ENCODE results near the gene KRTAP4-4.
"Not testable (repeated sequence)": the region's sequence is repeated elsewhere in the genome, so short reads cannot be mapped to it uniquely, and the experiment has no call there.

Gene KRTAP4-4

DNA sequence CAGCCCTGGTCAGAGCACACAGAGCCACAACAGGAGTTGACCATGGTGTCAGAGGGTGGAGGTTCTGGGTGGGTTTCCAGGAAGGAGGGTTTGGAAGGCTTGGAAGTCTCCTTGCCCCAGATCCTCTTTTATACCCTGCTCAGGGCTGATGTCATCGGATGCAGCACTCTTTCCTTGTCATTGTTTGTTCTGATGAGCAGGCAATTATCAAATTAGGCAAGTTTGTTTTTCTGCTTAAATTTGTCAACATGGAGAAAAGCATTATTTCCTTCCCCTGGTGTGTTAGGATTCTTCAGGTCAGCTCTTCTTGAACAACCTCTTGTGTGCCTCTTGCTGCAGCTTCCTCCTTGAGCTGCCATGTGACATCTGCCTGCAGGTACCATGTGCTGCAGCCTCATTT lies at the start of gene KRTAP4-4:
Gene KRTAP4-4 (minus strand): TSS at position 101 of the 400 bp plus-strand sequence. CDS start 57 bp downstream, at position 44.
- in situ Hi-C loops (cut with HindIII; ENCODE audit: low sequenced_read_pairs) = no loop called here

DNA sequence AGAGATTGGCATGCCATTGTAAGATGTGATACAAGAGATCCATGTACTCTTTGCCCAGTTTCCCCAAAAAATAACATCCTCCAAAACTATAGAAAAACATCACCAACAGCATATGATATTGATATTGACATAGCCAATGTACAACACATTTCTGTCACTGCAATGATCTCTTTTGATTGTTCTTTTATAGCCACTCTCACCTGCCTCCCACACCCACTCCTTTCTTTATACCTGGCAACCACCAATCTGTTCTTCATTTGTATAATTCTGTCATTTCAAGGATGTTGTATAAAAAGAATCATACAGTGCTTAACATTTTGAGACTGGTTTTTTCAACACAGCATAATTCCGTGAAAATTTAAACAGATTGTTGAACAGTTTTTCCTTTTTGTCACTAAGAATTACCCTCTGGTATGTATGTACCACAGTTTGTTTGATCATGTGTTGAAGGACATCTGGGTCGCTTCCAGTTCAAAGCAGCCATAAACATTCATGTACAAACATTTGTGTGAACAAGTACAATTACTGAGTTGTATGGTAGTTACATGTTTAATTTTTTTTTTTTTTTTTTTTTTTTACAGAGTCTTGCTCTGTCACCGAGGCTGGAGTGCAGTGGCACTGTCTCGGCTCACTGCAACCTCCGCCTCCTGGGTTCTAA lies 39.0 kb upstream of the KRTAP4-4 start:
- in situ Hi-C loops (cut with HindIII; ENCODE audit: low sequenced_read_pairs) = no loop called here

DNA sequence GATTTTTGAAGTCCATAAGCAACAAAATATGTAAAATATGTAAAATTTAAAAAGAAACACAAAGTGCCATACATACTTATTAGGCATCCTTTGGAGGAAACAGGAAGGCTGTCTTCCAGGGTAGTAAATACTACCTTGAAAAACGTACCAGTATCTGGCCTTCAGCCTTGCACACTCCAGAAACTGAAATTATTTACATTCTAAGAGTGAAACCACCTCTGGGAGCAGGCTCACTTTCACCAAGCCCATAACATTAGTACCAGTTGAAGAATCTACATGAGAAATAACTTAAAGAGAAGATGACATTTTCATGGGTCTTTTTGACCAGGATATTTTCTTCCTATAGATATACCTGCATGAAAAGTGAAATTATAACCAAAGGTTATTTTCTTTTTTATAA lies 35.5 kb upstream of the KRTAP4-4 start:
- in situ Hi-C loops (cut with HindIII; ENCODE audit: low sequenced_read_pairs) = no loop called here

DNA sequence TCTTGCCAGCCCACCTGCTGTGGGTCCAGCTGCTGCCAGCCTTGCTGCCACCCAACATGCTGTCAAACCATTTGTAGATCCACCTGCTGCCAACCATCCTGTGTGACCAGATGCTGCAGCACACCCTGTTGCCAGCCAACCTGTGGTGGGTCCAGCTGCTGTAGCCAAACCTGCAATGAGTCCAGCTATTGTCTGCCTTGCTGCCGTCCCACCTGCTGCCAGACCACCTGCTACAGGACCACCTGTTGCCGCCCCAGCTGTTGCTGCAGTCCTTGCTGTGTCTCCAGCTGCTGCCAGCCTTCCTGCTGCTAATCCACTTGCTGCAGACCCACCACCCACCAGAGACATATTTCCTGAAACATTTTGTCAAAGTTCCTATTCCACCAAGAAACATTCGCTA lies 29.8 kb upstream of the KRTAP4-4 start:
- in situ Hi-C loops (cut with HindIII; ENCODE audit: low sequenced_read_pairs) = no loop called here

DNA sequence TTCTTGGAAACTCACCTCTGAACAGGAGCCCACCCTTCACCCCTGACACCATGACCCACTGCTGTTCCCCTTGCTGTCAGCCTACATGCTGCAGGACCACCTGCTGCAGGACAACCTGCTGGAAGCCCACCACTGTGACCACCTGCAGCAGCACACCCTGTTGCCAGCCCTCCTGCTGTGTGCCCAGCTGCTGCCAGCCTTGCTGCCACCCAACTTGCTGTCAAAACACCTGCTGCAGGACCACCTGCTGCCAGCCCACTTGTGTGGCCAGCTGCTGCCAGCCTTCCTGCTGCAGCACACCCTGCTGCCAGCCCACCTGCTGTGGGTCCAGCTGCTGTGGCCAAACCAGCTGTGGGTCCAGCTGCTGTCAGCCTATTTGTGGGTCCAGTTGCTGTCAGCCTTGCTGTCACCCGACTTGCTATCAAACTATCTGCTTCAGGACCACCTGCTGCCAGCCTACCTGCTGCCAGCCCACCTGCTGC lies 29.3 kb upstream of the KRTAP4-4 start, which contains the start of gene KRTAP9-1:
Gene KRTAP9-1 (plus strand): TSS at position 51 of the 482 bp plus-strand sequence. CDS start 0 bp downstream, at position 51.
- in situ Hi-C loops (cut with HindIII; ENCODE audit: low sequenced_read_pairs) = not testable (repeated sequence)

DNA sequence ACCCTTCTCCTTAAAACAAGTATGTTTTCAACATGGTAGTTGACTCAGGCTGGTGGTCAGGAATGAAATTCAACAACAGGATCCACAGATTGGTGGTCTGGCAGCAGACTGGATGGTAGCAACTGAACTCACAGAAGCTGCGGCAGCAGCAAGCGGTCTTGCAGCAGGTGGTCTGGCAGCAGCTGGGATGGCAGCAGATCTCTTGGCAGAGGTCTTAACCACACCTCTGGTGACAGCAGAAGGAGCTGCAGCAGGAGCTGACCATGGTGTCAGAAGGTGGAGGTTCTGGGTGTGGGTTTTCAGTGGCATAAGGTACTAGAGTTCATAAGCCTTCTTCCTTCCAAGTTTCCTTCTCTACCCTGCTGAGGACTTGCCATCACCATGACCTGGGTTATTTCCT lies 26.3 kb upstream of the KRTAP4-4 start:
- in situ Hi-C loops (cut with HindIII; ENCODE audit: low sequenced_read_pairs) = no loop called here

DNA sequence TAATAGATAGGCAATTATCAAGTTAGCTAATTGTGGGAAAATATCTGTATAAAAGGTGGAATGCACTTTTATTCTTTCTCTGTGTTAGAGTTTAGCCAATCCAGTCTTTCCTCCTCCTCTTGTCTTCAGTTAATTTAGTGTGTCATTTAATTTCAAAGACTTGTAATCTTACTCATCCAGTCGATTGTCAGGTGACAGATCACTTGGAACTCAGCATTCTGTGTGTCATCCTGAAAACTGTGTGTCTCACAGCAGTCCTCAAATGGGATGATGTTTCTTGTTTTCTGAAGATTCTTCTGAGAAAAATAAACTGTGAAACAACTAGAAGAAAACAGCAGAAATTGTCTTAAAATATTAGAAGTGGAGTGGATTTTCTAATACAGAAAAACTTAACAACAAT lies 24.5 kb upstream of the KRTAP4-4 start:
- in situ Hi-C loops (cut with HindIII; ENCODE audit: low sequenced_read_pairs) = no loop called here

DNA sequence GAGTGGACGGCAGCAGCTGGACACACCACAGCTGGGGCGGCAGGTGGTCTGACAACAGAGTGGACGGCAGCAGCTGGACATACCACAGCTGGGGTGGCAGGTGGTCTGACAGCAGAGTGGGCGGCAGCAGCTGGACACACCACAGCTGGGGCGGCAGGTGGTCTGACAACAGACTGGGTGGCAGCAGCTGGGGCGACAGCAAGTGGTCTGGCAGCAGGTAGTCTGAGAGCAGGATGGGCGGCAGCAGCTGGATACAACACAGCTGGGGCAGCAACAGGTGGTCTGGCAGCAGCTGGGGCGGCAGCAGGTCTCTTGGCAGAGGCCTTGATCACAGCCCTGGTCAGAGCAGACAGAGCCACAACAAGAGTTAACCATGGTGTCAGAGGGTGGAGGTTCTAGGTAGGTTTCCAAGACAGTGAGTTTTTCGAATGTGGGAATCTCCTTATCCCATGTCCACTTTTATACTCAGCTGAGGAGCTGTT lies 24.0 kb upstream of the KRTAP4-4 start, which contains the start of gene KRTAP4-1:
Gene KRTAP4-1 (minus strand): TSS at position 432 of the 482 bp plus-strand sequence. CDS start 57 bp downstream, at position 375.
- in situ Hi-C loops (cut with HindIII; ENCODE audit: low sequenced_read_pairs) = no loop called here

DNA sequence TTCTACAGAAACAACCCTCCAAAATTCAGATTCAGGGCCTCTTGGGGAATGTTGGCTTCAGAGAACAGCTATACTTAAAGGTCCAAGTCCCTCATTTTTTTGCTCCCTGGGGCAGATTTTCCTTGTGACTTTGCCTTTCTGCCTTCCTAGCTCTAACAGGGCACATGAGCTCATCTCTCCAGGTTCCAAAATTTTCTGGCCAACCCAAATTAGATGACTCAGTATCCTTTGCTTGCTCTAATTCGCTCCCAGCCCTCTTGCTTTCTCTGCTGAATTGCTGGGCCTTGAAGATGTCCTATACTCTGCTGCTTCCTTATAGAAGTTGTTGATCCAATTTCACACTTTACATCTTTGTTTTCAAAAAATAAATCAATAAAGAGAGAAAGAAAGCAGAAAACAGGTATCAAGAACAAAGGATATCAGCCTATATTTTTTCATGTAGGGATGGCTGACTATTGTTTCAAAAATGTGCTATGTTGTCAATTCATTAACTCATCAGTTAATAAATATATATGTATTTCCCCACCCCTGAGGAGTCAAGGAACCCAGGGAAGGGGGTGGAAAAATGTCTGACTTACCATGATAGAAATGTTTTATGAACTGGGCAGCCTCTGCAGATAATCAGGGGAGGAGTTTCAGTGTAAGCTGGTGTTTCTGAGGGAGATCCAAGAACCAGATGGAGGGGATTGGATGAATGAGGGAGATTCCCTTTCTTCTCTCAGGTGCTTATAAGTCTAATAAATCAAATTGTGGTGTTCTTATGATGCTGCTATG lies 18.5 kb upstream of the KRTAP4-4 start:
- in situ Hi-C loops (cut with HindIII; ENCODE audit: low sequenced_read_pairs) = no loop called here

DNA sequence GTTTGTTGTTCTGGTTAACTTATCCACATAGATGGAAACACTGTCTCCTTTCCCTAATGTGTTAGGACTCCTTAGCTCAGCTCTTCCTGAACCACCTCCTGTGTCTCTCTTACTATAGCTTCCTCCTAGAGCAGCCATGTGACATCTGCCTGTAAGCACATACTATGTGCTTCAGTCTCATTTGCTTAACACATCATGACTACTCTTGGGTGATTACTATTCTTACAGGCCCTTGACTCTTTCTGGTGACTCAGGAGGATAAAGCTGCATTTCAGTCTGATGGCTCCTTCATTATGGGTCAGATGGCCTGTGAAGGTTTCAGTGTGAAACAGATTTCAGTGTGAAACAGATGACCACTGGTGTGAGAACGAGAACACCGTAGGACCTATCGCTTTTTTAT lies 17.8 kb upstream of the KRTAP4-4 start:
- in situ Hi-C loops (cut with HindIII; ENCODE audit: low sequenced_read_pairs) = no loop called here

DNA sequence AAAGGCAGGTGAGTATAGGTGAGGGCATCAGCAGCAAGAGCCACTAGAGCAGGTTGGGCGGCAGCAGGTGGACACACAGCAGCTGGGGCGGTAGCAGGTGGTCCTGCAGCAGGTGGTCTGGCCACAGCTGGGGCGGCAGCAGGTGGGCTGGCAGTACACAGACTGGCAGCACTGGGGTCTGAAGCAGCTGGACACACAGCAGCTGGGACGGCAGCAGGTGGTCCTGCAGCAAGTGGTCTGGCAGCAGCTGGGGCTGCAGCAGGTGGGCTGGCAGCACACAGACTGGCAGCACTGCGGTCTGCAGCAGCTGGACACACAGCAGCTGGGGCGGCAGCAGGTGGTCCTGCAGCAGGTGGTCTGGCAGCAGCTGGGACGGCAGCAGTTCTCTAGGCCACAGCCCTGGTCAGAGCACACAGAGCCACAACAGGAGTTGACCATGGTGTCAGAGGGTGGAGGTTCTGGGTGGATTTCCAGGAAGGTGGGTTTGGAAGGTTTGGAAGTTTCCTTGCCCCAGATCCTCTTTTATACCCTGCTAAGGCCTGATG lies 17.3 kb upstream of the KRTAP4-4 start, which contains the start of gene KRTAP4-2:
Gene KRTAP4-2 (minus strand): TSS at position 495 of the 545 bp plus-strand sequence. CDS start 57 bp downstream, at position 438.
- in situ Hi-C loops (cut with HindIII; ENCODE audit: low sequenced_read_pairs) = no loop called here

DNA sequence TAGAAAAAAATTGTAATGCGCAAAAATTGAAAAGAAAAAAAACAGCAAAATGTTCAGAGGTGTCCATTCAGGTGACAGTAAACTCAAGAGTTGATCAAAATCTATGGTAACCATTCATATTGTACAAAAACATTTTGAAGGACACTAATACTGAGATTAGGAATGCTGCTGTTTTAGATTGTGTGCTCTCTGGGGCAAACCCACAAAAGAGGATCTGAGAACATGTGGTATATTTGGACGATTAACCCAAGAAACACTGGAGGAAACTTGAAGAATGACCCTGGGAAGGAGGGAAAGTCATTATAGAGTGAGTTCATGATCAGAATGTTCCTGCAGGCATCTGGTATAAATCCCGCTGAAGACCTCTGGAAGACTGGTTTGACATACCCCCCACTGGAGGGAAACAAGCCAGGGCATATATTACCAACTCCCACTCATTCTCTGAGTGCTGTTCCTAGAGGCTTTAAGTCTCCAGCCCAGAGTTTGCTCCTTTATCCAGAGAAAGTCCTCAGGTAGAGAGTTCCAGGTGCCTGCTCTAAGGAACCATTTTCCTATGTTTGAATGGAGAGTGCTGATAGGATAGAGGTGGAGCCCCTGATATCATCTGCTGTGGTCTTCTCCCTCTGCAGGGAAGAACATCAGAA lies 16.3 kb upstream of the KRTAP4-4 start:
- in situ Hi-C loops (cut with HindIII; ENCODE audit: low sequenced_read_pairs) = no loop called here

DNA sequence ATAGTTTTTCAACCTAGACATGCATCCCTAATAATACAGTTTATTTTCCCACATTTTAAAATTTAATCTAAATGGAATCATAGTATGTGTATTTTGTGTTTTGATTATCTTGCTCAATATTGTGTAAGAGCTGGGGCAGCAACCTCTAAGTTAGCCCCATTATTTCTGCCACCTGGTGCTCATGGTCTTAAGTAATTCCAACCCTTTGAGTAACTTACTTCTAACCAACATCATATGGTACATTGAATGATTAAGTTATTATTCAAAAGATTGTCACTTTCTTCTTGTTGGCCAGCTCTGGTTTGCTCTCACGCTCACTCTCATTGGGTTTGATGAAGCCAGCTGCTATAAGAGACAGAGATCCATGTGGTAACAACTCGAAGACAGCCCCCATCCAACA lies 11.3 kb upstream of the KRTAP4-4 start:
- in situ Hi-C loops (cut with HindIII; ENCODE audit: low sequenced_read_pairs) = no loop called here

DNA sequence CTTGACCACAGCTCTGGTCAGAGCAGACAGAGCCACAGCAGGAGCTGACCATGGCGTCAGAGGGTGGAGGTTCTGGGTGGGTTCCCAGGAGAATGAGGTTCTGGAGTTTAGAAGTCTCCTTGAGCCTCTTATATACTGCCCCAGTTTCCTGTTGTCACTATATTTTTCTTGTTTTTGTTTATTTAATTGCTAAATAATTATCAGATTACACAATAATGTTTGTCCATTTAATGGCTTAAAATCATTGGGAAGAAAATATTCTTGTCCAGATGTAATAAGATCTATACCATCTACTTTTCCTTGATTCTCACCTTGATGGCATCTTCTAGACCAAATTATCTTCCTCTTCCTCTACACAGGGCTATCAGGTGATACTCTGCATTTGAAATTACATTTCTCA lies 7.6 kb upstream of the KRTAP4-4 start, which contains the start of gene KRTAP4-3:
Gene KRTAP4-3 (minus strand): TSS at position 101 of the 400 bp plus-strand sequence. CDS start 49 bp downstream, at position 52.
- in situ Hi-C loops (cut with HindIII; ENCODE audit: low sequenced_read_pairs) = no loop called here

DNA sequence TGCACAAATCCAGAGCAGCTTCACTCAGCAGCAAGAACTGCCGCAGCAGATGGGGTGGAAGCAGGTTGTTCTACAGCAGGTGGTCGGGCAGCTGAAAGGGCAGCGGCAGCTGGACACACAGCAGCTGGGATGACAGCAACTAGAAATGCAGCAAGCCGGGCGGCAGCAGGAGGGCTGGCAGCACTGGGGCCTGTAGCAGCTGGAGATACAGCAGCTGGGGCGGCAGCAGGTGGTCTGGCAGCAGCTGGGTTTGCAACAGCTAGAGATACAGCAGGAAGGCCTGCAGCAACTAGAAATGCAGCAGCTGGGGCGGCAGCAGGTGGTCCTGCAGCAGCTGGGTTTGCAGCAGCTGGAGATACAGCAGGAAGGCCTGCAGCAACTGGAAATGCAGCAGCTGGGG lies 7.0 kb upstream of the KRTAP4-4 start:
- in situ Hi-C loops (cut with HindIII; ENCODE audit: low sequenced_read_pairs) = no loop called here

DNA sequence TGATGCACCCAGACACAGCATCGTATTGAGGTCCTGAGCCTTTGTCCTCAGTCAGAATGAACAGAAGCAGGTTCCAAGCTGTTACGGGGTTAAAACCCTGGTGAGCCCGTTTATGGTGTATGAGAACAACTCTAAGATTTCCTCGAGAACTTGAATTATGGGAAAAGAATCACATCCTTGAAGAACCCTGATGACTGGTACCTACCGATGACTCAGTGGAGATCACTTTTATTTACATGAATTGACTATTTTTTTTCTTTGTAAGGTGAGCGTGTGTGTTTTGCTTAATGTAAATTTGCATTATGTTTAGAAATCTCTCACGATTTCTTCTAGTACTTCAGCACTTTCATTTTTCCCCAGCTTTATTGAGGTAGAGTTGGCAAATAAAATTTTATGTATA lies 3.3 kb upstream of the KRTAP4-4 start:
- in situ Hi-C loops (cut with HindIII; ENCODE audit: low sequenced_read_pairs) = no loop called here

DNA sequence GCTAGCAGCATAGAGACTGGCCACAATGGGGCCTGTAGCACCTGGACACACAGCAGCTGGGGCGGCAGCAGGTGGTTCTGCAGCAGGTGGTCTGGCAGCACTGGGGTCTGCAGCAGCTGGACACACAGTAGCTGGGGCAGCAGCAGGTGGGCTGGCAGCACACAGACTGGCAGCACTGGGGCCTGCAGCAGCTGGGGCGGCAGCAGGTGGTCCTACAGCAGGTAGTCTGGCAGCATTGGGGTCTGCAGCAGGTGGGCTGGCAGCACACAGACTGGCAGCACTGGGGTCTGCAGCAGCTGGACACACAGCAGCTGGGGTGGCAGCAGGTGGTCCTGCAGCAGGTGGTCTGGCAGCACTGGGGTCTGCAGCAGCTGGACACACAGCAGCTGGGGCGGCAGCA lies 358 bp downstream of the KRTAP4-4 start:
- in situ Hi-C loops (cut with HindIII; ENCODE audit: low sequenced_read_pairs) = not testable (repeated sequence)

DNA sequence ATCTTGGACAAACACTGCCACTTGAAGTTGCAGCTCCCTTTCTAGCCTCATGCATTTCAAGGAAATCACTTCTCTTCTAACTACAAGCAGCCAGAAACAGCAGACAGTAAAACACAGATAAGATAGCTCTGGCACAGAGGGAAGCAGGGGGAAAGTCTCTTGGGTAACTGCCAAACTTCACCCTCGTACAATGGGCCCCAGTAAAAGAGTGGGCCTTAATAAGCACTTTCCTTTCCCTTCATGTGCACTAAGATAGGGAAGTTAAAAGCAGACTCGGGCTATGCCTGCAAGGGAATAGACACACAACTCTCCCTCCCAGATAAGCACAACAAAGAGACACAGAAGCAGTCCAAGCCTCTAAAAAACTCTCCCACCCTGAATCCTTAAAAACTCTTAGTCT lies 6.7 kb downstream of the KRTAP4-4 start:
- in situ Hi-C loops (cut with HindIII; ENCODE audit: low sequenced_read_pairs) = no loop called here

DNA sequence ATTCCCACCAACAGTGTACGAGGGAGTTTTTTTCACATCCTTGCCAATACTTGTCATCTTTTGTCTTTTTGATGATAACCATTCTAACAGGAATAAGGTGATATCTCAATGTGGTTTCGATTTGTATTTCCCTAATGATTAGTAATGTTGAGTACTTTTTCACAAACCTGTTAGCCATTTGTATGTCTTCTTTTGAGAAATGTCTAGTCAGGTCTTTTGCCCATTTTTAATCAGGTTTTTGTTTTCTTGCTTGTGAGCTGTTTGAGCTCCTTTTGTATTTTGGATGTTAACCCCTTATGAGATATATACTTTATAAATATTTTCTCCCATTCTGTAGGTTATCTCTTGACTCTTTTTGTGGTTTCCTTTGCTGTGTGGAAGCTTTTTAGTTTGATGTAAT lies 9.0 kb downstream of the KRTAP4-4 start:
- in situ Hi-C loops (cut with HindIII; ENCODE audit: low sequenced_read_pairs) = no loop called here

DNA sequence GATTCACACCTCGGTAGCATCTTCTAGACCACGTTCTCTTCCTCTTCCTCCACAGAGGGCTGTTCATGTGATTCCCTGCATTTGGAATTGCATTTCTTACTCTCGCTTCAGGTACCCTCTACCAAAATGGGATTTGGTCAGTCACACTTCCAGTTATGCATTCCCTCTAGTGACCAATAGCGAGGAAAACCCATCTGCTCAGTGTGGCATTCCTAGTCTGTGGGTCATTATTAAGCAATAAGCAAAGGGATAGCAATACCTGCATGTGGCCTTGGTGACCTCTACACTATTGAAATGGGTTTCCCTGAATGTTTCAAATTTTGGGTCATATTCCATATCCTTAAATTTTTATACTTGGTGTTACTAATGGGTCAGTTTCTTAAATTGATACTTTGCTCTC lies 10.5 kb downstream of the KRTAP4-4 start:
- in situ Hi-C loops (cut with HindIII; ENCODE audit: low sequenced_read_pairs) = no loop called here

DNA sequence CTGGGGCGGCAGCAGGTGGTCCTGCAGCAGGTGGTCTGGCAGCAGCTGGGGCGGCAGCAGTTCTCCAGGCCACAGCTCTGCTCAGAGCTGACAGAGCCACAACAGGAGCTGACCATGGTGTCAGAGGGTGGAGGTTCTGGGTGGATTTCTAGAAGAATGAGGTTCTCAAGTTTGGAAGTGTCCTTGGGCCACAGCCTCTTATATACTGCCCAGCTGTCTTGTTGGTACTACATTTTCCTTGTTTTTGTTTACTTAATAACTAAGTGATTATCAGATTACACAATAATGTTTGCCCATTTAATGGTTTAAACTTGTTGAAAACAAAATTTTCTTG lies 10.9 kb downstream of the KRTAP4-4 start, which contains the start of gene KRTAP4-5:
Gene KRTAP4-5 (minus strand): TSS at position 174 of the 334 bp plus-strand sequence. CDS start 58 bp downstream, at position 116.
- in situ Hi-C loops (cut with HindIII; ENCODE audit: low sequenced_read_pairs) = no loop called here
